Lower lobe of right lung (tissue), 2 donors: ENCODE measurements around the gene TMEM236. TPM values are rescaled to one million over a fixed set of nuclear protein-coding genes. Genes with fewer than 3 reads are reported as not detected.

Source experiments
- ATAC-seq, 2 donors: fragments of 200-7000 bp; cut with Tn5 transposase; one replicate each; pipeline ENCODE4 v1.9.1; 2020 to 2022; ENCODE audit warnings: mild to moderate bottlenecking in 2 of 2, moderate library complexity in 2 of 2
- DNase-seq: peaks from one replicate; pipeline ENCODE4 v3.0.0-alpha.2; 2020
- H3K27ac ChIP-seq: fragments of 200-600 bp; one replicate; pipeline ENCODE4 v1.8.0; 2022
- H3K27me3 ChIP-seq: fragments of 200-600 bp; one replicate; pipeline ENCODE4 v1.8.0; 2022; ENCODE audit warnings: low read depth
- H3K36me3 ChIP-seq: fragments of 200-600 bp; one replicate; pipeline ENCODE4 v1.8.0; 2022; ENCODE audit warnings: mild to moderate bottlenecking
- H3K4me1 ChIP-seq: fragments of 200-600 bp; one replicate; pipeline ENCODE4 v1.8.0; 2022
- H3K4me3 ChIP-seq: fragments of 200-600 bp; one replicate; pipeline ENCODE4 v1.8.0; 2022; ENCODE audit warnings: mild to moderate bottlenecking
- H3K9me3 ChIP-seq: fragments of 200-600 bp; one replicate; pipeline ENCODE4 v1.8.0; 2022
- CTCF ChIP-seq: fragments of 200-600 bp; IDR thresholded peaks from one replicate; pipeline ENCODE4 v1.8.0; 2022; ENCODE audit warnings: antibody characterized with exemption, mild to moderate bottlenecking
- intact Hi-C: fragments of 100-400 bp; cut with DNase I; formaldehyde crosslinking; loops from one replicate; pipeline ENCODE4 v1.11.0; 2022
- total RNA-seq: library from RNA; stranded (reverse); fragmentation: NEBNext Ultra II Directional; extraction: Animal tissue kit (Norgen Biotek cat#: 25700); gene quantifications from one replicate; pipeline ENCODE4 v1.2.1, GENCODE V29; 2021
- donor health status: DM: no; HTN: yes; CAD: no; lungs with severe emphysema.

TMEM236 gene
- total RNA-seq, 1 donor from 2014 or later, result 5.9 TPM

DNA sequence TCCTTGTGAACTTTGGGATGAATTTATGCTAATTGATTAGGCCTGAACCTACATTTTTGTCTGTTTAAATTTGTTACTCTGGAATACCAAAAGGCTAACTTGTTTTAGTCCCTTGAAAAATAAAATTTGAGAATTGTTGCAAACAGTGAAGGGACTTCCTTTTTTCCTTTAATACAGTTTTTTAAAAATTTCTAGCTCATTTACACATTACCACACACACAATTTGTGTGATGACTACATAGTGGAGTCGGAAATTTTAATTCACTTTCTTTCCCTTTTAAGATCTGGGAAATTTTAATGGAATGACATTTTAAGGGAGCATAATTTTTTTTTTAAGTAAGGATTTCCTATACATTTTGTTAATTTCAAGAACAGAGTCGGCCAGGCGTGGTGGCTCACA, 8.6 kb upstream of the TMEM236 start:
- Histone ChIP-seq H3K27ac (no peak overlapping the region), H3K9me3 (no peaks in the 10 kb centered on the region), H3K27me3 (no peaks in the 10 kb centered on the region), H3K4me3 (no peak overlapping the region), H3K4me1 (peaks cover 13% of the 10 kb centered on the region), H3K36me3 (no peaks in the 10 kb centered on the region)
- TF ChIP-seq CTCF, result no peak
- no peak for DNase-seq
- intact Hi-C loops, result loop anchor here (10.0 kb wide), 1 partner anchor 139 kb away; no protein-coding TSS in a partner anchor
- ATAC-seq, result no peak

DNA sequence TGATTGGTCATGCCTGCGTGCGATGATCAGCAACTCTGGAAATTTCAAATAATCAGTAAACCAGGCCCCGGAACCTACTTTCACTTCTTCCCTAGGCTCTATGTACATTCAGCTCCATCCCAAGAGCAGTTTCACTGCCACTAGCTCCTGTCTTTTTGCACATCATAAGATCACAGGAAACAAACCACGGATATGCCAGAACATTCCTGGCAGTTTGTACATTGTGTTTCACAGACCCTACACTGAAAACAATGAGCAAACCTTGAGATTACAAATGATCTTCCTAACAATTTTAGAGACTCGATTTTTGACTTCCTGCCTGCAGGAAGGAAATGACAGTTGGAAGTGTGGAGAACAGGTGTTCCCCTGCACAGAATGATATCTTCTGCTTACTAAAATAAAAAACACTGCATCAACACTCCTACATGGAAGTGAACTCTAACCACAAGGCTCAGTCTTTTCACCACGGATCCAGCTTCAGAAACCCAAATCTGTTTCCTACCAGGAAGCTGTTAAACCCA, 7.6 kb upstream of the TMEM236 start:
- intact Hi-C loops, result loop anchor here (10.0 kb wide), 1 partner anchor 140 kb away; no protein-coding TSS in a partner anchor
- Histone ChIP-seq H3K4me3 (no peak overlapping the region), H3K36me3 (no peaks in the 10 kb centered on the region), H3K27ac (no peak overlapping the region), H3K9me3 (no peaks in the 10 kb centered on the region), H3K27me3 (no peaks in the 10 kb centered on the region), H3K4me1 (peaks cover 13% of the 10 kb centered on the region)
- DNase-seq (no peak), ATAC-seq (peak in 1 of 2 donors; percentile 14)
- no peak for TF ChIP-seq CTCF

DNA sequence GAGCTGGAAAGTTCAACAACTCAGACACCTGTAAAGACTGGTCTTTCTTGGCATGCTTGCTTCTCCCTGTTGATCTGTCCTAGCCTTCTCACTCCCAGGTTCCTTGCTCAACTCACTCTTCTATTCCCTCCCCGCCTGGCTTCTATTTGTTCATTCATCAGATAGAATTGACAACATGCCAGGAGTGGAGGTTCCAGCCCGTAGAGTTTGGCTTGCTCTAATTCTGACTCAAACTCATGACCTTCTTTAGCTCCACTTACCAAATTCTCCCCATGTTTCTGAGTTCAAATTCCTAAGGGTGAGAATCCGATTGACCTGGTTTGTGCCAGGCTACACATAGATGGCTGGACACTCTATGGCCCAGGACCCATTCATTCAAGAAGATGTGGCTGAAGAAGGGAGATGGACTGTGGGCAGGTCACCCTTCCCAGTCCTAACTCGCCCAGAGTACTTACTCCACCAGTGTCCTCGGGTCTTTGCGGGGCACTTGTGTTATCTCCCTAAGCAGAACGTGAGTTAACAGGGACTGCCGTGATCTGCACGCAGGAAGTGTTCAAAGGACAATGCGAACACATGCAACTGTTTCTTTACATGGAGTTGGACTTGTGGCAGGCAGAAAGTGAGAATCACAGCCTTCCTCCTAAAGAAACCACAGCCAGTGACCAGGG, 4.0 kb upstream of the TMEM236 start:
- Histone ChIP-seq H3K4me3 (no peak overlapping the region), H3K36me3 (no peaks in the 10 kb centered on the region), H3K27me3 (no peaks in the 10 kb centered on the region), H3K9me3 (no peaks in the 10 kb centered on the region), H3K4me1 (peaks cover 8% of the 10 kb centered on the region), H3K27ac (no peak overlapping the region)
- intact Hi-C loops, result loop anchor here (10.0 kb wide), 1 partner anchor 143 kb away; no protein-coding TSS in a partner anchor
- no peak for TF ChIP-seq CTCF
- ATAC-seq (peak in 1 of 2 donors; percentile 40), DNase-seq (no peak)

DNA sequence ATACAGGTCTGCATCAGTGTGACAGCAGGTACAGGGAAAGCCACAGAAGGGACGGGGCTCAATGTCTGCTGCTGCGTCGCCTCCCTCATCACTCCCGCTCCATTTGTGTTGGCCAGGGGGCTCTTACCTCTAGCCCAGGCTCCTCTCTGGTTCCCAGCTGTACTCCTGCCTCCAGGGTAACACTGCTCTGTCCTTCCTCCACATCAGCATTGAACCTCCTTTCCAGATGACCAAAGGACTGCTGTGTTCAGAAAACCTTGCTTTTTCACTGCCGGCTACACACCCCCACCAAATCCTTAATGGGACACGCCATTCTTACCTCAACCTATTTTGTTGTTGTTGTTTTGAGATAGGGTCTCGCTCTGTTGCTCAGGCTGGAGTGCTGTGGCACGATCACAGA, 2.1 kb upstream of the TMEM236 start:
- intact Hi-C loops, result loop anchor here (10.0 kb wide), 1 partner anchor 145 kb away; no protein-coding TSS in a partner anchor
- no peaks in the 10 kb centered on the region for H3K4me1 ChIP-seq

DNA sequence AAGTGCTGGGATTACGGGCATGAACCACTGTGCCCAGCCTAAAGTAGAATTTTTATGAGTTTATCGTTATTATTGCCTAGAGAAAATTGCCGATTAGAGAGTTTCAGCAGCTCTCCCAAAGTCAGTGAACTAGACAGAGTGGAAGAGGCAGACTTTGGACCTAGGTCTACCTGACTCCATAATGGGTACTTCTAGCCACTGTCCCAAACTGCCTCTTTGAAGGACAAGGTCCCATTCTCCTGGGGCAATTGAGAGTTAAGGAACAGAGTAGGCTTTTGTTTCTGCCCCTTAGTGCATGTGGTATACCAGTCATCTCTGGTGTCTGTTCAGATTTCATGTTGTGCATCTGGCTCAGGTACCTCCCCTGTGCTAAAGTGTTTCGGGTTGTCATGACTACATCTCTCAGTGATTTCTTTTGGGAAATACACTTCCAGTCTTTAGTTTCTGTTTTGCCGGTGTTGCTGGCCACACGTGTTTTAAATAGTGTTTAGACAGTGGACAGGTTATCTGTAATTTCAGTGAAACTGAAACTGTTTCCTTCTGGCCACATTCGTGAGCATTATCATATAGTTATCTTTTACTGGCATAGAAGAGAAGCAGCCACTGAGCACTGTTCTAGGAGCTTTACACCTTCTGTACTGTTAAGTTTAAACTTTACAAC, 4.7 kb downstream of the TMEM236 start:
- peak overlapping the region; percentile 14 for H3K4me3 ChIP-seq
- DNase-seq, result no peak

More for the DNA sequence above, 2.1 kb upstream of the TMEM236 start:
- Histone ChIP-seq H3K4me3 (no peak overlapping the region), H3K27ac (no peak overlapping the region), H3K36me3 (no peaks in the 10 kb centered on the region), H3K9me3 (no peaks in the 10 kb centered on the region), H3K27me3 (no peaks in the 10 kb centered on the region)
- DNase-seq, result no peak
- peak in 1 of 2 donors; percentile 37 for ATAC-seq
- TF ChIP-seq CTCF, result no peak

More for the DNA sequence above, 4.7 kb downstream of the TMEM236 start:
- peak; percentile 83 to 89 for ATAC-seq
- no peaks in the 10 kb centered on the region for H3K9me3 ChIP-seq
- H3K36me3 ChIP-seq, result no peaks in the 10 kb centered on the region
- intact Hi-C loops, result no loop called here
- no peaks in the 10 kb centered on the region for H3K4me1 ChIP-seq
- no peaks in the 10 kb centered on the region for H3K27me3 ChIP-seq
- peak overlapping the region; percentile 37 for H3K27ac ChIP-seq
- no peak for TF ChIP-seq CTCF
